ENCODE results near the gene FAM78B.

The FAM78B gene

DNA sequence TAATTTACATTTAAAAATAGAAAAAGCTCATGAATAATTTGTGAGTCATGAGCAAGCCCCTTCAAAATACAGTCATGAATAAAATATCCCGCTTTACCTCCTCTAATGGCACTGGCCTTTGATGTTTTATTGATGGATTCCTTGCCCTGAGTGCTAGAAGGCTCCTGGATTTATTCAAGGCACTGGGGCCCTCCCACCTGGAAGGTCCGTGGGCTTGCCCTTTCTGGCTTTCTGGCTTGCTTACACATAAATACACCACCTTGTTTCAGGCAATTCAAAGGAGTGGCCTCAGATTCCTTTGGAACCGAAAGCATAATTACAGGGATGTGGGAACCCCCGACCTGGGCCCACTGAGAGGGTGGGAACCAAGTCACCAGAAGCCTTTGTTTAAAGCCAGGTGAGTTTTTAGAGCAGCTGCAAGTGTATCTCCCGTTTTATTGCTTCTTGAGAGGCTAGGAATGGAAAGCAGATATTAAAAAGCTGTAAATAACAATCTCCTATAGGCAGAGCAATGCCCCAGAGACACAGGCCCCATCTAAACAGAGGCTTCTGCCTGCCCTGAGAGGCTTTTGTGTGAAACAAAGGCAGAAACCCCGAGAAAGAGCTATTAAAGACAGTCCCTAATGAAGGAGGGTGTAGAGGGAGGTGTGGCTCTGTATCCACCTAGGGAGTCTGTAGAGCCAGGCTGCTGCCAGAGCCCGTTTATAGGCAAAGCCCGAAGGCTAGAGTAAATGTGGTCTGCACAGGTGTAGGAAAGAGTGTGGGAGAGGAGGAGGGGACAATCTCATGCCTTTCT, 126.4 kb downstream of the FAM78B start:
- TF ChIP-seq GATA2 (IDR thresholded peaks at IDR 0.05; ENCODE audit: low read depth, low read length) (no peak), GATA3 (IDR thresholded peaks at IDR 0.05; ENCODE audit: low read depth, low read length) (no peak)

DNA sequence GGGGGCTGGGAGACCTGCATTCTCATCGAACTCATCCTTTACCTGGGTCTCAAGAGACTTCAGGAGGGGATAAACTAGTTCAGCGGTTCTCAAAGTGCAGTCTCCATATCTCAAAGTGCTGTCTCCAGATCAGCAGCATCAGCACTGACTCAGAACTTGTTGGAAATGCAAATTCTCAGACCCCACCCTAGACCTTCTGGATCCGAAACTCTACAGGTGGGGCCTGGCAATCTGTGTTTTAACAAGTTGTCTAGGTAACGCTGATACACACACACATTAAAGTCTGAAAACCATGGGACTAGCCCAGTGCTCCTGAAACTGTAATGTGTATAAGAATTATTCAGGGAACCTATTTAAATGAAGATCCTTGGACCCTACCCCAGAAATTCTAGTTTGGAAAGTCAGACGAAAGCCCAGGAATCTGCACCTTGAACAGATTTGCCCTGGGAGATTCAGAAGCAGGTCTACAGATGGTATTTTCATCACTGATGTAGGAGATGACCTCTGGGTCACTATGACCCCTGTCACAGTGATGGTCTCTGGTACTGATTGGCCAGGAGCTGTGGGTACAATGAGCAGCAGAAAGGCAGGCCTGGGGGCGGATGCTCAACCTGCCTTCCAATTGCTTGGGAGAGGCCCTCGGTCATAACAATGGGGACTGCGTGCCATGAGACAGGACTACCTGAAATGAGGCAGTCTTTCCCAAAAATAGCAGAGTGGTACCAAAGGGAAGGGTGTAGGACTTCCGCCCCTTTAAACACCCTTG, 127.2 kb downstream of the FAM78B start:
- TF ChIP-seq GATA2 (IDR thresholded peaks at IDR 0.05; ENCODE audit: low read depth, low read length) (no peak), GATA3 (IDR thresholded peaks at IDR 0.05; ENCODE audit: low read depth, low read length) (no peak)

DNA sequence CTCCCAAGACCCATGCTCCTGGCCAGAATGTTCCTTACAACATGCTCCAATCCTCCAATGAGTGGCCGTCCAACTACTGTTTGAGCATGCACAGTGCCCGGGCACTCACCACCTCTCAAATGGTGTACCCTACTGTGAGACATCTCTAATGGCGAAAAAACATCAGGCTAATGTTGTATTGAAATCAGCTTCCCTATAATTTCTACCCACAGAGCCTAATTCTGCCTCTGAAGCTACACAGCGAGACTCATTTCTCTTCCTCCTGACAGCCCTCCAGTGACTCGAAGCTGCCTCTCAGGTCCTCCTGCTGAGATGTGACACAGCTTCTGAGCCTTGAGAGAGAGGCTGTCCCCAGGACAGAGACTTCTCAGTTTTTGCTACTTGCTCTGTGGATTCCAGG, 130.7 kb downstream of the FAM78B start:
- TF ChIP-seq GATA2 (IDR thresholded peaks at IDR 0.05; ENCODE audit: low read depth, low read length) (no peak), GATA3 (IDR thresholded peaks at IDR 0.05; ENCODE audit: low read depth, low read length) (no peak)

DNA sequence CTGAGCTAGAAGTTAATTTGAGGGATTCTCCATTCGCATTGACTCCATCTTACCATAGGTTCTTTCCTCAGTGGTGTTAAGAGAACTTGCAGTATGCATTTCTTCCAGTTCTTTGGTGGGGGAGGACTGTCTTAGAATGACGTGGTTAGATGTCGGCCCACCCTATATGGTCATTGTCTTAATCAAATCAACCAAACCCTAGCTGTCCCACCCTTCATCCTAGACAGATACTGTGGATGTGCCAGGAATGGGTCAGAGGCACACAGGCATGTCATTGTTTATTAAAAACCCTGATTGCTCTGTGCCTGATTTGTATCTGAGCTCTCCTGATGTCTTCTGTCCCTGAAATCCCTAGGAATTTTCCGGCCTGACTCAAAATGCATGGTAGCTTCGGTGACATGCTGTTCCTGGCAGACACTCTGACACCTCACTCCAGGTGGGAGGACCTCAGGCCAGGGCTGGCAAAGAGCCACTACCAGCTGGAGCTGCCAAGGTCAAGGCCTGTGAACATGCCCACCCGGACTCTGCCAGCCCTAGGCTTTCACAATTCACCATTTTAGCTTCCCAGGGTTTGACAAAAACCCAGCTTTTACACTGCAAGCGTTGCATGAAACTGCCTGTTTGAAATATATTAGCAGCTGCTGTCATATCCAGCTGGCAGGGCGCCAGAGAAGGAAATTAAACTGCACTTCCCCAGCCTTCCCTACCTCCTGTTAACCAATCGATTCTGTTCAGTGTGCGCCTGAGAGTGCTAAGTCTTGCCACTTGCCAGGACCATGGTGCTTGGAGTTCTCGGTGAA, 134.0 kb downstream of the FAM78B start:
- no peak for TF ChIP-seq GATA3 (IDR thresholded peaks at IDR 0.05; ENCODE audit: low read depth, low read length)
- TF ChIP-seq GATA2 (IDR thresholded peaks at IDR 0.05; ENCODE audit: low read depth, low read length) = no peak

DNA sequence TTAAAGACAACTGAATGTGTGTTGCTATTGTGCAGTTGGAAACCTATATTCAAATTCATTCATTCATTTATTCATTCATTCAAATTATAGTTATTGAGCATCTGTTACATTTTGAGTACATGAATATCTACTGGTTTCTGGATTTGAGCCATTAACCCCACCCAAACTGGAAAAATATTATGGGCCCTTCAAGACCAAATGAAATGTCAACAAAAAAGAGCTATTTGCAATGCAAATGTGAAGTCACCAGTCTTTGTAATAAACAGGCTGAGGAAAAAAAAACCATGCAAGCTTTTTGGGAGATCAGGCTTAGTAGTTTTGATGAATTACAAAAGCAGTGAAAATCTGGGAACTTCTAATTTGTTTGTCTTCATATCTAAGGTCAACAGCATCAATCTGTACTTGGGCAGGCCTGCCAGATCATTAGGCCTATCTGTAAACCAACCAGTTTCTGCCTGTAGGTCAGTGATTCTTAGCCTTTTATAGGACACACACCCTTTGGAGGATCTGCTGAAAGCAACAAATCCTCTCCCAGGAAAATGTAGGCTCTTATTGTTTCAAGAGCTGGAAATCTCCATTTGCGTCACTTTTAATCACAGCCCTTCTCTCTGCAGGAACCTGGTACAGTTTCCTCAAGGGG, 134.7 kb downstream of the FAM78B start:
- TF ChIP-seq GATA2 (IDR thresholded peaks at IDR 0.05; ENCODE audit: low read depth, low read length) (no peak), GATA3 (IDR thresholded peaks at IDR 0.05; ENCODE audit: low read depth, low read length) (no peak)

DNA sequence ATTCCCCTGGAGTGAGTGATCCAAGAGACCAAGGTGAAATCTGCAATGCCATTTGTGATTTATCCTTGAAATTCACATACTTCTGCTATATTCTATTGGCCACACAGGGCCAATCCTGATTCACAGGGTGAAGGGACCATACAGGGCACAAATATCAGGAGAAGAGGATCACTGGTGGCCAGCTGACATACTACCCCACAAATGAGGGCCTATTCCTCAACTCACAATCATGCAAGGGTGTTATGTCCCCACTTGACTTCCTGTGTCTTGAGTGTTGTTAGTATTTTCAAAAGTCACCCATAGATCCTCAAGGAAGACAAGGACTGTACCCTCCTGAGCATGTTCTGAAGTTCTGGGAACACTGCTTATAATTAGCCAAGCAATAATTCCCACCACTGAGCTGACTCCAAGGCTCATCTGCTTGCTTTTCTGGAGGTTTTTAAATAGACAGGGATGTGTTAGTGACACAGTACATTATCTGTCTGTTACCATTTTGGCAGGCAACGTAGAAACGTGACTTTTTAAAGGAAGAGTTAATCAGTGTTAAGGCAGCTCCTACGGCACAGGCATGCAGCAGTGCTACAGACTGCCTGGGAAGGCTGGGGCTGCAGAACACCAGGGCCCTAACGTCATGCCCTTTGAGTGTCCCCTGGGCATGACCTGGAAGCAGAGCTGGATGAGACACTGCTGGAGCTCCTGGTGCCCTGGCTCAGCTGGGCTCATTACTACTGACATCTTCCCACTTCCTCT, 137.4 kb downstream of the FAM78B start:
- TF ChIP-seq GATA2 (IDR thresholded peaks at IDR 0.05; ENCODE audit: low read depth, low read length) (no peak), GATA3 (IDR thresholded peaks at IDR 0.05; ENCODE audit: low read depth, low read length) (no peak)

DNA sequence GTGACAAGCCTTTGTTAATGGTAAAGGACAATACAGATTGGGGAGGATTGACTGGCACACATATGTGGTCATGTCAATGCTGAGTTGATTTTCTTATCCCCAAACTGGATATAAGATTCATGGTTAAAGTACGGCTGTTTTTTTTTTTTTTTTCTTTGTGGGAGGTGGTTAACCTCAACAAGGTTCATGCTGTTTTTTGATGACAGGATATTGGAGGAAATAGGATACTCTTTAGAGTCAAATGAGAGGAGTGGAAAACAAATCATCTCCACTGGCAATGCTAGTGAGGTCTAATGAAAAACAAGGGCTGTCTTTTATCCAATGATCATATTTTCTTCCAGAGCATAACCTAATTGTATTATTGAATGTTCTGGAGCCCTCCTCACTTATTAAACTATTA, 140.2 kb downstream of the FAM78B start:
- TF ChIP-seq GATA2 (IDR thresholded peaks at IDR 0.05; ENCODE audit: low read depth, low read length) (no peak), GATA3 (IDR thresholded peaks at IDR 0.05; ENCODE audit: low read depth, low read length) (no peak)

DNA sequence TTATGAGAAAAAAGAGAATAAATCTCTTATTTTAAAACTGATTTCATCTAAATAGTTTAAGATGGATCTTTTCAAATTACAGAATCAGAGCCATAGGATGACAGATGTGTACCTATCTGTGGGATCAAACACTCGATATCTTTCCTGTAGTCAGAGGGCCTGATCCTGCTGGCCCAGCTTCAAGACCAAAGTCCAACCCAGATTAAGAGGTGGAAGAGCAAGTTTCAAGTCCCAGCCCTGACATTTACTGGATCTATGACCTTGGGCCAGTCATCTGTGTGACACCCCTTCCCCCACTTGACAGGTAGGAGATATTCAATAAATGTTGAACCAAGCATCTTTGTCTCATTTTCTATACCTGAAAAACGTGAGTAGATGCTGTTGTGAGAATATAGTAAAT, 140.7 kb downstream of the FAM78B start:
- TF ChIP-seq GATA2 (IDR thresholded peaks at IDR 0.05; ENCODE audit: low read depth, low read length) (no peak), GATA3 (IDR thresholded peaks at IDR 0.05; ENCODE audit: low read depth, low read length) (no peak)

DNA sequence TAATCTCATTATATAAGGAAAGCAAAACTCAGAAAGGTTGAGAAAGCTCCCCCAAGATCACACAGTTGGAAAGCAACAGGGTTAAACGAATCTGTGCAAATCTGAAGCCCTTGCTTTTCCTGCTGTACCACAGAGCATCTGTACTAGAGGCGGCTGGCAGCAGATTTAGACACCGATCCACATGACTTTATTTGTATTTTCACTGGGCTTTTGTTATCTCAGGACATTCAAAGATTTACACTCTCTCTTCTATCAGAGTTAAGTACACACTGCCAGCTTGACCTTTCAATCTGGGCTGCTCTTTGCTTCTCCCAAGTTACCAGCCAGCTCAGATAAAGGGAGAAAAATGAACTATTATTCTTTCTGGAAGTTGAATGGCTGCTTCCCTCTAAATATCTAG, 146.6 kb downstream of the FAM78B start:
- TF ChIP-seq GATA3 (IDR thresholded peaks at IDR 0.05; ENCODE audit: low read depth, low read length) (no peak), GATA2 (IDR thresholded peaks at IDR 0.05; ENCODE audit: low read depth, low read length) (no peak)
